Mesenchymal stem cell (in vitro differentiated cells and primary cell): ENCODE data around the gene DMP1.
A peak's percentile ranks its signal among the peaks of the same experiment; 100 is the strongest.

Experiments used
- DNase-seq: peaks from one replicate; pipeline ENCODE4 v3.0.0-alpha.2; 2013
- H2AFZ ChIP-seq: one replicate; pipeline ENCODE4 v1.6.1; 2013; ENCODE audit warnings: low read depth, mild to moderate bottlenecking, control low read depth, inconsistent platforms, low read length, moderate library complexity
- H2AK5ac ChIP-seq: 2 replicates; pipeline ENCODE4 v1.6.1; 2013; ENCODE audit warnings: low read length, moderate library complexity, mild to moderate bottlenecking, inconsistent platforms; ENCODE audit not compliant: severe bottlenecking
- H2BK120ac ChIP-seq: one replicate; pipeline ENCODE4 v1.6.1; 2013; ENCODE audit warnings: low read depth, mild to moderate bottlenecking, inconsistent platforms, low read length, moderate library complexity
- H2BK12ac ChIP-seq, 2 experiments: one replicate each; pipeline ENCODE4 v1.6.1; 2013; ENCODE audit warnings: inconsistent platforms in 2 of 2, low read length in 2 of 2, mild to moderate bottlenecking in 2 of 2, moderate library complexity in 2 of 2, control low read depth in 1 of 2
- H2BK15ac ChIP-seq: one replicate; pipeline ENCODE4 v1.6.1; 2013; ENCODE audit warnings: mild to moderate bottlenecking, low read depth, inconsistent platforms; ENCODE audit not compliant: poor library complexity, severe bottlenecking
- H2BK5ac ChIP-seq: 2 replicates; pipeline ENCODE4 v1.6.1; 2013; ENCODE audit warnings: low read depth, mild to moderate bottlenecking, low read length, control low read depth, inconsistent platforms; ENCODE audit not compliant: poor library complexity, severe bottlenecking
- H3K14ac ChIP-seq, 2 experiments: one replicate each; pipeline ENCODE4 v1.6.1; 2013; ENCODE audit warnings: inconsistent platforms in 2 of 2, low read length in 2 of 2, control low read depth in 1 of 2, mild to moderate bottlenecking in 1 of 2, moderate library complexity in 1 of 2
- H3K18ac ChIP-seq, 2 experiments: one replicate each; pipeline ENCODE4 v1.6.1; 2013; ENCODE audit warnings: inconsistent platforms in 2 of 2, low read length in 2 of 2, control low read depth in 1 of 2, low read depth in 1 of 2, mild to moderate bottlenecking in 1 of 2
- H3K23ac ChIP-seq, 2 experiments: one replicate each; pipeline ENCODE4 v1.6.1; 2013; ENCODE audit warnings: inconsistent platforms in 2 of 2, low read length in 2 of 2, mild to moderate bottlenecking in 2 of 2, moderate library complexity in 2 of 2, control low read depth in 1 of 2
- H3K27ac ChIP-seq: 2 replicates; pipeline ENCODE4 v1.5.1; 2013; ENCODE audit warnings: mild to moderate bottlenecking, moderate library complexity, low read length, control low read depth, inconsistent platforms; ENCODE audit not compliant: poor library complexity, severe bottlenecking
- H3K27me3 ChIP-seq, 2 experiments: 2 replicates each; pipeline versions ENCODE4 v1.6.1 to v1.7.0; 2013; ENCODE audit warnings: low read length in 2 of 2, mild to moderate bottlenecking in 2 of 2, moderate library complexity in 2 of 2, control low read depth in 1 of 2, inconsistent platforms in 1 of 2; ENCODE audit not compliant: control insufficient read depth in 1 of 2, insufficient read depth in 1 of 2
- H3K36me3 ChIP-seq, 2 experiments: 2 replicates each; pipeline versions ENCODE4 v1.6.1 to v1.7.0; 2013; ENCODE audit warnings: low read length in 2 of 2, control low read depth in 1 of 2, inconsistent platforms in 1 of 2, low read depth in 1 of 2, mild to moderate bottlenecking in 1 of 2; ENCODE audit not compliant: insufficient read depth in 2 of 2, control insufficient read depth in 1 of 2
- H3K4ac ChIP-seq, 2 experiments: one replicate each; pipeline ENCODE4 v1.6.1; 2013; ENCODE audit warnings: inconsistent platforms in 2 of 2, low read length in 2 of 2, mild to moderate bottlenecking in 2 of 2, moderate library complexity in 2 of 2, control low read depth in 1 of 2, low read depth in 1 of 2
- H3K4me1 ChIP-seq: 2 replicates; pipeline ENCODE4 v1.6.1; 2013; ENCODE audit warnings: low read depth, low read length, control low read depth; ENCODE audit not compliant: control insufficient read depth, insufficient read depth
- H3K4me2 ChIP-seq: 2 replicates; pipeline ENCODE4 v1.6.1; 2013; ENCODE audit warnings: low read length, mild to moderate bottlenecking, inconsistent platforms; ENCODE audit not compliant: poor library complexity, severe bottlenecking
- H3K4me3 ChIP-seq, 2 experiments: 2 replicates each; pipeline versions ENCODE4 v1.5.1 to v1.7.0; 2013; ENCODE audit warnings: low read length in 2 of 2, mild to moderate bottlenecking in 2 of 2, control low read depth in 1 of 2, low read depth in 1 of 2; ENCODE audit not compliant: insufficient read depth in 1 of 2
- H3K79me1 ChIP-seq: replicated peaks from 2 replicates; pipeline ENCODE4 v1.6.1; 2013; ENCODE audit warnings: mild to moderate bottlenecking, control low read depth, low read length, inconsistent platforms; ENCODE audit not compliant: poor library complexity, severe bottlenecking
- H3K9ac ChIP-seq: 2 replicates; pipeline ENCODE4 v1.7.0; 2013; ENCODE audit warnings: mild to moderate bottlenecking, low read length, moderate library complexity
- H3K9me3 ChIP-seq: 2 replicates; pipeline ENCODE4 v1.7.0; 2013; ENCODE audit warnings: mild to moderate bottlenecking, low read length; ENCODE audit not compliant: control insufficient read depth
- H4K8ac ChIP-seq: one replicate; pipeline ENCODE4 v1.6.1; 2013; ENCODE audit warnings: inconsistent platforms, mild to moderate bottlenecking, low read length, moderate library complexity
- H4K91ac ChIP-seq: one replicate; pipeline ENCODE4 v1.6.1; 2013; ENCODE audit warnings: mild to moderate bottlenecking, low read length, inconsistent platforms
- WGBS: methylation state at CpG from one replicate; pipeline ENCODE4 v1.1.7; 2013; ENCODE audit warnings: mixed read lengths; 5-methylcytosine and 5-hydroxymethylcytosine counted together

DMP1 gene

GRCh38 chr4:87698394-87698793 lies 48.3 kb downstream of the DMP1 start:
- WGBS = 100% methylated on average over 1 of the region's 2 CpGs
- no peak overlapping the region for H2BK15ac ChIP-seq
- no peak overlapping the region for H3K4me2 ChIP-seq
- H3K9me3 ChIP-seq = peaks cover 2% of the 10 kb centered on the region
- DNase-seq = no peak
- no peak overlapping the region for H3K4me3 ChIP-seq
- H2AK5ac ChIP-seq = no peak overlapping the region
- H3K9ac ChIP-seq = no peak overlapping the region
- H2BK120ac ChIP-seq = no peak overlapping the region
- H3K27ac ChIP-seq = no peak overlapping the region
- no peaks in the 10 kb centered on the region for H3K79me1 ChIP-seq
- no peak overlapping the region for H4K8ac ChIP-seq
- H2BK5ac ChIP-seq = no peak overlapping the region
- peaks cover 0 to 5% of the 10 kb centered on the region in 2 experiments for H3K27me3 ChIP-seq
- H3K4me1 ChIP-seq = no peaks in the 10 kb centered on the region
- H3K4ac ChIP-seq = no peak overlapping the region
- H2AFZ ChIP-seq = no peak overlapping the region
- H2BK12ac ChIP-seq = no peak overlapping the region
- H3K23ac ChIP-seq = no peak overlapping the region
- H4K91ac ChIP-seq = no peak overlapping the region
- H3K36me3 ChIP-seq = no peaks in the 10 kb centered on the region
- H3K14ac ChIP-seq = no peak overlapping the region
- H3K18ac ChIP-seq = no peak overlapping the region

- Histone ChIP-seq H3K4me2 (no peak overlapping the region), H3K79me1 (no peaks in the 10 kb centered on the region), H3K23ac (no peak overlapping the region), H3K4me3 (no peak overlapping the region), H2AFZ (no peak overlapping the region), H2BK12ac (no peak overlapping the region), H4K91ac (no peak overlapping the region), H2BK5ac (no peak overlapping the region), H3K14ac (peak overlapping the region in 1 of 2 experiments; percentile 48), H2BK15ac (no peak overlapping the region), H3K18ac (peak overlapping the region in 1 of 2 experiments; percentile 52), H3K4me1 (no peaks in the 10 kb centered on the region), H3K9ac (no peak overlapping the region), H3K4ac (no peak overlapping the region), H3K9me3 (no peaks in the 10 kb centered on the region), H2BK120ac (no peak overlapping the region), H3K27me3 (no peaks in the 10 kb centered on the region), H3K27ac (no peak overlapping the region), H3K36me3 (no peaks in the 10 kb centered on the region), H4K8ac (no peak overlapping the region), H2AK5ac (no peak overlapping the region)
- DNase-seq = no peak
- 94% methylated on average over 3 of the region's 3 CpGs for WGBS
These were observed 53.9 kb downstream of the DMP1 start for GRCh38 chr4:87704001-87704400.

- H3K36me3 ChIP-seq = no peaks in the 10 kb centered on the region
- H3K27me3 ChIP-seq = no peaks in the 10 kb centered on the region
- no peak overlapping the region for H2AFZ ChIP-seq
- WGBS = 88% methylated on average over 4 of the region's 4 CpGs
- H3K4me1 ChIP-seq = no peaks in the 10 kb centered on the region
- no peak overlapping the region for H3K4ac ChIP-seq
- no peak overlapping the region for H3K18ac ChIP-seq
- no peak overlapping the region for H4K8ac ChIP-seq
- H2BK120ac ChIP-seq = no peak overlapping the region
- no peak overlapping the region for H3K27ac ChIP-seq
- no peaks in the 10 kb centered on the region for H3K9me3 ChIP-seq
- no peak overlapping the region for H3K4me2 ChIP-seq
- H2BK15ac ChIP-seq = peak overlapping the region; percentile 36
- DNase-seq = no peak
- H2BK12ac ChIP-seq = no peak overlapping the region
- no peak overlapping the region for H4K91ac ChIP-seq
- H2BK5ac ChIP-seq = no peak overlapping the region
- H3K4me3 ChIP-seq = no peak overlapping the region
- no peak overlapping the region for H3K9ac ChIP-seq
- H3K79me1 ChIP-seq = no peaks in the 10 kb centered on the region
- H2AK5ac ChIP-seq = no peak overlapping the region
- H3K14ac ChIP-seq = no peak overlapping the region
- no peak overlapping the region for H3K23ac ChIP-seq
These were observed 57.3 kb downstream of the DMP1 start for GRCh38 chr4:87707279-87707918.
